ENCODE data around the gene GOLT1B. TPM values are rescaled to one million over a fixed set of nuclear protein-coding genes. Genes with fewer than 3 reads are reported as not detected.

GOLT1B gene
- total and polyA plus RNA-seq, 2 of the 13 experiments (the other 11 are each of a cell fraction or from before 2014, with no cell fraction given): 23.6 to 38.4 TPM

- TF ChIP-seq ZFP91 (CRISPR knock-in tag; IDR thresholded peaks at IDR 0.05; ENCODE audit: borderline replicate concordance) (peak; percentile 80; the same call in 1 of the 2 replicates), ERF (CRISPR knock-in tag; IDR thresholded peaks at IDR 0.05) (0 out of 2 replicates have a peak, but pooled peaks have one; percentile 40), IRF9 (CRISPR knock-in tag; IDR thresholded peaks at IDR 0.05; ENCODE audit: borderline replicate concordance) (no peak), ZNF709 (CRISPR knock-in tag; IDR thresholded peaks at IDR 0.05) (no peak), IRX3 (CRISPR knock-in tag; IDR thresholded peaks at IDR 0.05; ENCODE audit: borderline replicate concordance, low read depth) (no peak), MED8 (CRISPR knock-in tag; IDR thresholded peaks at IDR 0.05; ENCODE audit: insufficient replicate concordance) (peak; percentile 20), UBTF (CRISPR knock-in tag; IDR thresholded peaks at IDR 0.05) (no peak; the same call in 1 of the 2 replicates), SNAPC4 (CRISPR knock-in tag; IDR thresholded peaks at IDR 0.05) (peak; percentile 33; the same call in 1 of the 2 replicates), MTF2 (CRISPR knock-in tag; IDR thresholded peaks at IDR 0.05; ENCODE audit: borderline replicate concordance) (0 out of 2 replicates have a peak, but pooled peaks have one; percentile 36), AHDC1 (CRISPR knock-in tag; IDR thresholded peaks at IDR 0.05; ENCODE audit: borderline replicate concordance) (peak; percentile 41; the same call in 1 of the 2 replicates)
Measured at GRCh38 chr12:21501258-21502163, at the start of gene GOLT1B, which contains the start of gene RECQL (continued).

Measured in HepG2 (cell line).